H9 (cell line): ENCODE data around the gene ALKAL2. TPM values are rescaled to one million over a fixed set of nuclear protein-coding genes. Genes with fewer than 3 reads are reported as not detected.

Experiments
- DNase-seq: peaks from one replicate; pipeline ENCODE4 v3.0.0-alpha.2; 2017
- H2AFZ ChIP-seq: one replicate; pipeline ENCODE4 v1.6.1; 2013; ENCODE audit warnings: mild to moderate bottlenecking, low read length, control low read depth, moderate library complexity
- H2AK5ac ChIP-seq: 2 replicates; pipeline ENCODE4 v1.6.1; 2013; ENCODE audit warnings: low read length, control low read depth, mixed read lengths; ENCODE audit not compliant: insufficient read length
- H2BK120ac ChIP-seq: one replicate; pipeline ENCODE4 v1.6.1; 2013; ENCODE audit warnings: low read depth, mild to moderate bottlenecking, low read length, control low read depth, inconsistent platforms; ENCODE audit not compliant: poor library complexity, severe bottlenecking
- H2BK12ac ChIP-seq: 2 replicates; pipeline ENCODE4 v1.6.1; 2013; ENCODE audit warnings: low read length, control low read depth, mixed read lengths, low read depth; ENCODE audit not compliant: insufficient read length
- H2BK15ac ChIP-seq: 2 replicates; pipeline ENCODE4 v1.6.1; 2013; ENCODE audit warnings: low read depth, low read length, control low read depth
- H2BK20ac ChIP-seq: one replicate; pipeline ENCODE4 v1.6.1; 2013; ENCODE audit warnings: low read depth, mild to moderate bottlenecking, low read length, control low read depth, inconsistent platforms; ENCODE audit not compliant: poor library complexity, severe bottlenecking
- H2BK5ac ChIP-seq: 2 replicates; pipeline ENCODE4 v1.6.1; 2013; ENCODE audit warnings: low read length, control low read depth, mixed read lengths; ENCODE audit not compliant: insufficient read length
- H3K14ac ChIP-seq: 2 replicates; pipeline ENCODE4 v1.6.1; 2013; ENCODE audit warnings: low read length, control low read depth; ENCODE audit not compliant: insufficient read depth
- H3K18ac ChIP-seq: 2 replicates; pipeline ENCODE4 v1.6.1; 2013; ENCODE audit warnings: low read depth, mild to moderate bottlenecking, mixed read lengths, low read length, control low read depth; ENCODE audit not compliant: insufficient read length
- H3K23ac ChIP-seq: 2 replicates; pipeline ENCODE4 v1.6.1; 2013; ENCODE audit warnings: low read length, control low read depth, mixed read lengths, low read depth; ENCODE audit not compliant: insufficient read length
- H3K23me2 ChIP-seq: 2 replicates; pipeline ENCODE4 v1.6.1; 2013; ENCODE audit warnings: low read depth, mild to moderate bottlenecking, mixed read lengths, low read length, control low read depth; ENCODE audit not compliant: insufficient read length, poor library complexity, severe bottlenecking
- H3K27ac ChIP-seq: 2 replicates; pipeline ENCODE4 v1.5.1; 2013; ENCODE audit warnings: low read length, control low read depth, mixed read lengths, low read depth; ENCODE audit not compliant: insufficient read length
- H3K27me3 ChIP-seq: 2 replicates; pipeline ENCODE4 v1.6.1; 2013; ENCODE audit warnings: low read length, control low read depth, inconsistent platforms; ENCODE audit not compliant: insufficient read depth
- H3K4ac ChIP-seq: 2 replicates; pipeline ENCODE4 v1.6.1; 2013; ENCODE audit warnings: low read depth, mild to moderate bottlenecking, control low read depth, inconsistent platforms, low read length, moderate library complexity
- H3K4me1 ChIP-seq: 2 replicates; pipeline ENCODE4 v1.6.1; 2013; ENCODE audit warnings: low read length, control low read depth, inconsistent platforms; ENCODE audit not compliant: insufficient read depth
- H3K4me2 ChIP-seq: 2 replicates; pipeline ENCODE4 v1.6.1; 2013; ENCODE audit warnings: low read length, control low read depth, mixed read lengths; ENCODE audit not compliant: insufficient read length, insufficient read depth
- H3K56ac ChIP-seq: 2 replicates; pipeline ENCODE4 v1.6.1; 2013; ENCODE audit warnings: low read depth, mild to moderate bottlenecking, mixed read lengths, low read length, control low read depth; ENCODE audit not compliant: insufficient read length
- H3K79me1 ChIP-seq: 2 replicates; pipeline ENCODE4 v1.6.1; 2013; ENCODE audit warnings: low read depth, mild to moderate bottlenecking, moderate library complexity, low read length, control low read depth, inconsistent platforms; ENCODE audit not compliant: insufficient read depth, poor library complexity, severe bottlenecking
- H3K79me2 ChIP-seq: 2 replicates; pipeline ENCODE4 v1.6.1; 2013; ENCODE audit warnings: low read length, control low read depth, inconsistent platforms; ENCODE audit not compliant: insufficient read depth
- H3K9ac ChIP-seq: 2 replicates; pipeline ENCODE4 v1.6.1; 2013; ENCODE audit warnings: low read length, control low read depth, mixed read lengths; ENCODE audit not compliant: insufficient read length; ENCODE audit errors: extremely low read depth
- H3K9me3 ChIP-seq: one replicate; pipeline ENCODE4 v1.6.1; 2013; ENCODE audit warnings: low read depth, low read length, inconsistent platforms; ENCODE audit not compliant: control insufficient read depth
- H3T11ph ChIP-seq: one replicate; pipeline ENCODE4 v1.6.1; 2013; ENCODE audit warnings: mild to moderate bottlenecking, low read length, control low read depth, inconsistent platforms
- H4K20me1 ChIP-seq: one replicate; pipeline ENCODE4 v1.6.1; 2013; ENCODE audit not compliant: control insufficient read depth, insufficient read length, insufficient read depth
- H4K5ac ChIP-seq: 2 replicates; pipeline ENCODE4 v1.6.1; 2013; ENCODE audit warnings: low read depth, mild to moderate bottlenecking, mixed read lengths, low read length, control low read depth; ENCODE audit not compliant: insufficient read length
- H4K8ac ChIP-seq: replicated peaks from 2 replicates; pipeline ENCODE4 v1.6.1; 2013; ENCODE audit warnings: low read length, control low read depth, mixed read lengths, low read depth; ENCODE audit not compliant: insufficient read length
- H4K91ac ChIP-seq: 2 replicates; pipeline ENCODE4 v1.6.1; 2013; ENCODE audit warnings: low read depth, mild to moderate bottlenecking, moderate library complexity, mixed read lengths, low read length, control low read depth; ENCODE audit not compliant: insufficient read length
- H3K27ac Mint-ChIP-seq, 3 experiments: 2 replicates in 2 of 3; 3 replicates in 1 of 3; pipeline ENCODE4 v1.8.0; 2020 to 2021; ENCODE audit warnings: mixed read lengths in 3 of 3, mild to moderate bottlenecking in 1 of 3, moderate library complexity in 1 of 3
- H3K27me3 Mint-ChIP-seq: 2 replicates; pipeline ENCODE4 v1.8.0; 2021; ENCODE audit warnings: low read depth, mild to moderate bottlenecking, moderate library complexity, mixed read lengths
- H3K36me3 Mint-ChIP-seq, 3 experiments: 2 replicates in 2 of 3; 3 replicates in 1 of 3; pipeline ENCODE4 v1.8.0; 2020 to 2021; ENCODE audit warnings: low read depth in 3 of 3, mixed read lengths in 3 of 3; ENCODE audit not compliant: insufficient read depth in 1 of 3
- H3K4me1 Mint-ChIP-seq, 2 experiments: 2 replicates each; pipeline ENCODE4 v1.8.0; 2020; ENCODE audit warnings: mixed read lengths in 2 of 2
- H3K4me3 Mint-ChIP-seq, 2 experiments: 2 replicates in 1 of 2; 3 replicates in 1 of 2; pipeline ENCODE4 v1.8.0; 2020 to 2021; ENCODE audit warnings: mild to moderate bottlenecking in 2 of 2, mixed read lengths in 2 of 2, moderate library complexity in 1 of 2
- H3K9me3 Mint-ChIP-seq, 2 experiments: 2 replicates in 1 of 2; 3 replicates in 1 of 2; pipeline ENCODE4 v1.8.0; 2020; ENCODE audit warnings: mild to moderate bottlenecking in 2 of 2, mixed read lengths in 2 of 2, moderate library complexity in 1 of 2
- WGBS: extraction: QIAGEN DNeasy Blood & Tissue Kit; methylation state at CpG from one replicate; pipeline ENCODE4 v1.1.7; 2013; ENCODE audit warnings: missing lambda C conversion rate, low lambda C conversion rate, mixed read lengths; ENCODE audit not compliant: insufficient read length; ENCODE audit errors: extremely low coverage; 5-methylcytosine and 5-hydroxymethylcytosine counted together
- total RNA-seq: library from RNA; stranded (reverse); gene quantifications from 2 replicates; pipeline ENCODE4 v1.2.1, GENCODE V29; 2021
- TF ChIP-seq, protein P1 (sequence below): fragments of 200-600 bp; sonication (generic); conservative IDR thresholded peaks from 3 replicates; pipeline ENCODE4 v1.8.0; 2021; ENCODE audit warnings: antibody characterized with exemption, mild to moderate bottlenecking

ALKAL2 gene
- total RNA-seq, 1 experiment from 2014 or later = 0.48 TPM

DNA sequence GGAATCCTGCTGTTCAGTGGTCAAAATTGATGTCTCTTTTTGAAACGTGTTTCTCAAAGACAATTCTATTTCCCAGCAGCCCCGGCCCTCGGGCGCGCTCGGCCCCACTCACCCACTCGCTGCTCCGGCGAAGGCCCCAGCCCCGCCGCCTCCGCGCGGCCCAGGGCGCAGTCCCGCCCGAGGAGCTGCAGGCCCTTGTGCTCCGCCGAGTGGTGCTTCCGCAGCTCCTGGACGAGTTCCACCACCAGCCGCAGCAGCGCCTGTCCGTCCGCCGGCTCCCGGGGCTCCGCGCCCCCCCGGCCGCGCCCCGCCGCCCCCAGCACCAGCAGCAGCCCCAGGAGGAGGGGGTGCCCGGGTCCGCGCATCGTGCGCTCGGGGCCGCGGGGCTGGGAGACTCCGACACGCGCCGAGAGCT is 413 bp downstream of the ALKAL2 start:
- TF ChIP-seq, protein P1, sequence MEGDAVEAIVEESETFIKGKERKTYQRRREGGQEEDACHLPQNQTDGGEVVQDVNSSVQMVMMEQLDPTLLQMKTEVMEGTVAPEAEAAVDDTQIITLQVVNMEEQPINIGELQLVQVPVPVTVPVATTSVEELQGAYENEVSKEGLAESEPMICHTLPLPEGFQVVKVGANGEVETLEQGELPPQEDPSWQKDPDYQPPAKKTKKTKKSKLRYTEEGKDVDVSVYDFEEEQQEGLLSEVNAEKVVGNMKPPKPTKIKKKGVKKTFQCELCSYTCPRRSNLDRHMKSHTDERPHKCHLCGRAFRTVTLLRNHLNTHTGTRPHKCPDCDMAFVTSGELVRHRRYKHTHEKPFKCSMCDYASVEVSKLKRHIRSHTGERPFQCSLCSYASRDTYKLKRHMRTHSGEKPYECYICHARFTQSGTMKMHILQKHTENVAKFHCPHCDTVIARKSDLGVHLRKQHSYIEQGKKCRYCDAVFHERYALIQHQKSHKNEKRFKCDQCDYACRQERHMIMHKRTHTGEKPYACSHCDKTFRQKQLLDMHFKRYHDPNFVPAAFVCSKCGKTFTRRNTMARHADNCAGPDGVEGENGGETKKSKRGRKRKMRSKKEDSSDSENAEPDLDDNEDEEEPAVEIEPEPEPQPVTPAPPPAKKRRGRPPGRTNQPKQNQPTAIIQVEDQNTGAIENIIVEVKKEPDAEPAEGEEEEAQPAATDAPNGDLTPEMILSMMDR = no peak
- H3K9me3 ChIP-seq = no peaks in the 10 kb centered on the region
- H3K4me3 Mint-ChIP-seq = peak overlapping the region; percentile 45 to 79
- H3K27me3 Mint-ChIP-seq = peaks cover 66% of the 10 kb centered on the region
- WGBS = no CpG with 5 or more reads among the region's 46 CpGs
- H3K23me2 ChIP-seq = peaks cover 18% of the 10 kb centered on the region
- no peak overlapping the region for H3K27ac ChIP-seq
- H3K4me2 ChIP-seq = peak overlapping the region; percentile 53
- H3K23ac ChIP-seq = no peak overlapping the region
- no peak overlapping the region for H2BK120ac ChIP-seq
- H2BK5ac ChIP-seq = no peak overlapping the region
- H2BK20ac ChIP-seq = no peak overlapping the region
- H3K56ac ChIP-seq = no peak overlapping the region
- DNase-seq = peak; percentile 63
- H3K4me1 ChIP-seq = peaks cover 16% of the 10 kb centered on the region
- peaks cover 8% of the 10 kb centered on the region; the same call in 1 of the 2 replicates for H3K27me3 ChIP-seq
- H3K4me1 Mint-ChIP-seq = peaks cover 40 to 43% of the 10 kb centered on the region in 2 experiments
- no peak overlapping the region for H3K18ac ChIP-seq
- H3K14ac ChIP-seq = no peak overlapping the region
- no peak overlapping the region for H2BK15ac ChIP-seq
- H2AK5ac ChIP-seq = no peak overlapping the region
- no peaks in the 10 kb centered on the region for H3K9me3 Mint-ChIP-seq
- H3K4ac ChIP-seq = no peak overlapping the region
- no peak overlapping the region for H4K91ac ChIP-seq
- no peak overlapping the region for H2AFZ ChIP-seq
- H3K9ac ChIP-seq = no peak overlapping the region
- H4K8ac ChIP-seq = no peak overlapping the region
- H4K20me1 ChIP-seq = no peaks in the 10 kb centered on the region
- no peaks in the 10 kb centered on the region for H3K79me2 ChIP-seq
- no peak overlapping the region for H3T11ph ChIP-seq
- no peak overlapping the region for H3K27ac Mint-ChIP-seq
- peaks cover 0 to 5% (median under 1%) of the 10 kb centered on the region in 3 experiments; a peak in 4 of 7 replicates for H3K36me3 Mint-ChIP-seq
- no peak overlapping the region for H4K5ac ChIP-seq
- no peak overlapping the region for H2BK12ac ChIP-seq
- H3K79me1 ChIP-seq = no peaks in the 10 kb centered on the region
